Epithelial cell of esophagus (primary cell): ENCODE results near the gene MARCHF6.
A peak's percentile ranks its signal among the peaks of the same experiment; 100 is the strongest.

Experiments
- DNase-seq: peaks from one replicate; pipeline ENCODE4 v3.0.0; 2010; ENCODE audit warnings: low read depth
- H3K4me3 ChIP-seq: 2 replicates; pipeline ENCODE4 v1.5.1; 2011; ENCODE audit warnings: mild to moderate bottlenecking, low read length, control low read depth
- TF ChIP-seq, protein P1 (sequence below): IDR thresholded peaks from 2 replicates; pipeline ENCODE4 v1.5.1; 2011; ENCODE audit warnings: low read depth, mild to moderate bottlenecking, low read length, control low read depth, inconsistent platforms; ENCODE audit not compliant: insufficient read depth; ENCODE audit errors: missing control alignments

MARCHF6 gene, protein sequence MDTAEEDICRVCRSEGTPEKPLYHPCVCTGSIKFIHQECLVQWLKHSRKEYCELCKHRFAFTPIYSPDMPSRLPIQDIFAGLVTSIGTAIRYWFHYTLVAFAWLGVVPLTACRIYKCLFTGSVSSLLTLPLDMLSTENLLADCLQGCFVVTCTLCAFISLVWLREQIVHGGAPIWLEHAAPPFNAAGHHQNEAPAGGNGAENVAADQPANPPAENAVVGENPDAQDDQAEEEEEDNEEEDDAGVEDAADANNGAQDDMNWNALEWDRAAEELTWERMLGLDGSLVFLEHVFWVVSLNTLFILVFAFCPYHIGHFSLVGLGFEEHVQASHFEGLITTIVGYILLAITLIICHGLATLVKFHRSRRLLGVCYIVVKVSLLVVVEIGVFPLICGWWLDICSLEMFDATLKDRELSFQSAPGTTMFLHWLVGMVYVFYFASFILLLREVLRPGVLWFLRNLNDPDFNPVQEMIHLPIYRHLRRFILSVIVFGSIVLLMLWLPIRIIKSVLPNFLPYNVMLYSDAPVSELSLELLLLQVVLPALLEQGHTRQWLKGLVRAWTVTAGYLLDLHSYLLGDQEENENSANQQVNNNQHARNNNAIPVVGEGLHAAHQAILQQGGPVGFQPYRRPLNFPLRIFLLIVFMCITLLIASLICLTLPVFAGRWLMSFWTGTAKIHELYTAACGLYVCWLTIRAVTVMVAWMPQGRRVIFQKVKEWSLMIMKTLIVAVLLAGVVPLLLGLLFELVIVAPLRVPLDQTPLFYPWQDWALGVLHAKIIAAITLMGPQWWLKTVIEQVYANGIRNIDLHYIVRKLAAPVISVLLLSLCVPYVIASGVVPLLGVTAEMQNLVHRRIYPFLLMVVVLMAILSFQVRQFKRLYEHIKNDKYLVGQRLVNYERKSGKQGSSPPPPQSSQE

GRCh38 chr5:10353241-10354047, at the start of gene MARCHF6:
Gene MARCHF6, plus strand, starts transcription at chr5:10353695. Its CDS starts 204 bp downstream, at chr5:10353899.
- TF ChIP-seq, protein P1, sequence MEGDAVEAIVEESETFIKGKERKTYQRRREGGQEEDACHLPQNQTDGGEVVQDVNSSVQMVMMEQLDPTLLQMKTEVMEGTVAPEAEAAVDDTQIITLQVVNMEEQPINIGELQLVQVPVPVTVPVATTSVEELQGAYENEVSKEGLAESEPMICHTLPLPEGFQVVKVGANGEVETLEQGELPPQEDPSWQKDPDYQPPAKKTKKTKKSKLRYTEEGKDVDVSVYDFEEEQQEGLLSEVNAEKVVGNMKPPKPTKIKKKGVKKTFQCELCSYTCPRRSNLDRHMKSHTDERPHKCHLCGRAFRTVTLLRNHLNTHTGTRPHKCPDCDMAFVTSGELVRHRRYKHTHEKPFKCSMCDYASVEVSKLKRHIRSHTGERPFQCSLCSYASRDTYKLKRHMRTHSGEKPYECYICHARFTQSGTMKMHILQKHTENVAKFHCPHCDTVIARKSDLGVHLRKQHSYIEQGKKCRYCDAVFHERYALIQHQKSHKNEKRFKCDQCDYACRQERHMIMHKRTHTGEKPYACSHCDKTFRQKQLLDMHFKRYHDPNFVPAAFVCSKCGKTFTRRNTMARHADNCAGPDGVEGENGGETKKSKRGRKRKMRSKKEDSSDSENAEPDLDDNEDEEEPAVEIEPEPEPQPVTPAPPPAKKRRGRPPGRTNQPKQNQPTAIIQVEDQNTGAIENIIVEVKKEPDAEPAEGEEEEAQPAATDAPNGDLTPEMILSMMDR, result no peak
- peak within 1 kb of the TSS; percentile 78 for H3K4me3 ChIP-seq
- peak; percentile 98 for DNase-seq

GRCh38 chr5:10303699-10304170, 49.8 kb upstream of the MARCHF6 start:
- DNase-seq, result no peak
- TF ChIP-seq, protein P1, result no peak
- H3K4me3 ChIP-seq, result no peak overlapping the region

DNA sequence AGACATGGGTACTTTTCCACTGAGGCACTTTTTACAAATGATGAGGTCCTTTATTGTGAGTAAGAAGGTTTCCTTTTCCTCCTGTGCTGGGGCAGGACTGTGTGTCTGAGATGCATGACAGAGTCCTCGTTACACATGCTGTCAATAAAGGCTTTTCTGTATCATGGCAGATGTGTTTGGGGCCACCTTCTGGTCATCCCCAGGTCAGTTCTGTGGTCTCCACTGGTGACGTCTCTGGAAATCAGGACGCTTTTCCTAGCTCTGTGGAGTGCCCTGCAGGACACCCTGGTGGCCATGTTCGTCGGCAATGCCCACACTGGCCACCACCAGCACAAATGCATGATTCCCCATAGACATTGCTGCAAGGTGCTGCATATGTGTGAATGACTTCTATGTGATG, 48.6 kb upstream of the MARCHF6 start:
- no peak overlapping the region for H3K4me3 ChIP-seq
- TF ChIP-seq, protein P1, result no peak
- DNase-seq, result no peak

- TF ChIP-seq, protein P1, result no peak
- no peak overlapping the region for H3K4me3 ChIP-seq
- no peak for DNase-seq
Measured at GRCh38 chr5:10306114-10306513, 47.4 kb upstream of the MARCHF6 start.

DNA sequence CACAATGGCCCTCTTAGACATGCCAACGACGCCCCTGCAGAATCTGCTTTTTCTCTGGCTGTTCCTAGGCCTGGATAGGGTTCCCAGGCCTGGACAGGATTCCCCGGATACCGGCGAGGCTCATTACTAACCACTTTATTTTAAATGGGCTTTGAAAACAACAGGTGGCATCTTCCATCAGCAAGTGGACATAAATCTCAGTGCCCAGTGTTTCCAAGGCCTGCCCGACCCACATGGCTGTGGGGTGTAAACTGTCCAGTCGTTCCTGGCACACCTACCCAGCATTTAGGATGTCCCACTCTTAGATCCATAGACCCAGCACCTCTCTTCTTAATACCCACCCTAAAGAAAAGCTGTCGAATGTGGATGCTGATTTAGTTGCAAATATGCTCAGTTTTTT, 46.7 kb upstream of the MARCHF6 start:
- H3K4me3 ChIP-seq, result peak overlapping the region; percentile 46
- TF ChIP-seq, protein P1, result no peak
- DNase-seq, result no peak
